NCI-H1092 treated with DMSO at 0.1 percent for 48 hours (cell line): ENCODE data around the gene TPCN2.

ENCODE experiments used
- DNase-seq: peaks from one replicate; lab custom pipeline; 2025; lab: John Stamatoyannopoulos, UW

Gene TPCN2

DNA sequence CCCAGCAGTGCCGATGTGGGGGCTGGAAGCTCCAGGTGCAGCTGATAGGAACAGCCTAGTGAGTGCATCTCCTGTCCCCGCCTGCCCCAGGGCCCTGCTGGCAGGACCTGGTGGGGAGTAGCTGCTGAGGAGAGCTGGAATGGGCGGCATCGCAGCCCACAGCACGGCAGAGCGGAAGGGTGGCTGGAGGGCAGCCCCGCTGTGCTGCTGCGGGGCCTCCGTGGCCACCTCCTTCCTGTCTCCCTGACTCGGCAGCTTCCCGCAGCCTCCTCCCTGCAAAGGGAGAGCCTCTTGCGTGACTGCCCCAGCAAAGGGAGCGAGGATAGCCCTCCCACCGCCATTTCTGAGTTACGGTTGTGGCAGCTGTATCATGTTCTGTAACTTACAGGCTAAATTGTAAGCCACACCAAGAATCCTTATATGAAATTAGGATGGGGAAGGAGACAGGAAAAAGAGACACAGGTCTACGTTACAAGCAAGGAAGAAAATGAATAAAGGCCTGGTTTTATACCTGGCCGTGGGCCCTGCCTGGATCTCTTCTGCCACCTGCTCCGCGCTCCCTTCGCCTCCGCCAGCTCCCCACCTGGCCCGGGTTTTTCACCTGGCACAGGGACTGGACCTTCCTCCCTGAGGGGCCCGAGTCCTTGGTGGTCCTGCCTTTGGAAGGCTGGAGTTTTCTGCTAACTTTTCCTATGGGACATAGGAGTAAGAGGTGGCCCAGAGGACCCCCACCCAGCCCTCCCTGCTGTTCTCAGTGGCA lies 10.0 kb downstream of the TPCN2 start:
- no peak for DNase-seq

DNA sequence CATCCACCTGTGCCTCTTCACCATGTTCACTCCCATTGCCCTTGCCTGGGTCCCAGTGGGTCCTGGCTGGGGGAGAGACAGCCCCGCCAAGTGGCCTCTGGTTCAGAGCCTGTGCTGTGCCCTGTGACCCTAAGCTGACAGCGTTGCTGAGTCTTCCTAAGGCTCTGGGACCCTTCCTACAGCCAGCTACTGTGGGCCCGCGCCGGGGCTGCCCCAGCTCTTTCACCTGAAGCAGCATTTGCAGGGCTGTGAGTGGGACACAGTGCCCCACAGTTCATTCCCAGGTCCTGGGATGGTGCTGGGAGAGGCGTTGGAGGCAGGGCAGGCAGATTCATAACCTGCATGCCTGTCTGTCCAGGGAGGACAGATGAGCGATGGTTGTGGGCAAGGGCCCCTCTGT lies 10.7 kb downstream of the TPCN2 start:
- DNase-seq: no peak

DNA sequence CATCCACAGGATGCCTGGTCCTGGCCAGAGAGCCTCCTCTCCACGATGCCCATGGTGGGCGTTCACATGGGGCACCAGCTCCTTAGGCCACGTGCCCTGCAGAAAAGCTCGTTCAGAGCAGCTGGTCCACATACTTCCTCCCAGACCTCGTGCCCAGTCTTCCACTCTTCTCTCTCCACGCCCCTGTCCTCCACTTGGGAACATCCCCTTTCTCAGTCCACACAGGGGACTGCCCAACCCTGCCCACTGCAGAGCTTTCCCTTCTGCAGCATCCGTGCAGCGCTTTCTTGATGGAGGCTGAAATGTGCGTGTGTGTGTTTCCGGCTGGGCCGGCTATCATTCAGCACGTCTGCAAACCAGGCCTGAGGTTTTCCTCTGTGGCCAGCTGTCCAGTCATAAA lies 11.3 kb downstream of the TPCN2 start:
- no peak for DNase-seq

DNA sequence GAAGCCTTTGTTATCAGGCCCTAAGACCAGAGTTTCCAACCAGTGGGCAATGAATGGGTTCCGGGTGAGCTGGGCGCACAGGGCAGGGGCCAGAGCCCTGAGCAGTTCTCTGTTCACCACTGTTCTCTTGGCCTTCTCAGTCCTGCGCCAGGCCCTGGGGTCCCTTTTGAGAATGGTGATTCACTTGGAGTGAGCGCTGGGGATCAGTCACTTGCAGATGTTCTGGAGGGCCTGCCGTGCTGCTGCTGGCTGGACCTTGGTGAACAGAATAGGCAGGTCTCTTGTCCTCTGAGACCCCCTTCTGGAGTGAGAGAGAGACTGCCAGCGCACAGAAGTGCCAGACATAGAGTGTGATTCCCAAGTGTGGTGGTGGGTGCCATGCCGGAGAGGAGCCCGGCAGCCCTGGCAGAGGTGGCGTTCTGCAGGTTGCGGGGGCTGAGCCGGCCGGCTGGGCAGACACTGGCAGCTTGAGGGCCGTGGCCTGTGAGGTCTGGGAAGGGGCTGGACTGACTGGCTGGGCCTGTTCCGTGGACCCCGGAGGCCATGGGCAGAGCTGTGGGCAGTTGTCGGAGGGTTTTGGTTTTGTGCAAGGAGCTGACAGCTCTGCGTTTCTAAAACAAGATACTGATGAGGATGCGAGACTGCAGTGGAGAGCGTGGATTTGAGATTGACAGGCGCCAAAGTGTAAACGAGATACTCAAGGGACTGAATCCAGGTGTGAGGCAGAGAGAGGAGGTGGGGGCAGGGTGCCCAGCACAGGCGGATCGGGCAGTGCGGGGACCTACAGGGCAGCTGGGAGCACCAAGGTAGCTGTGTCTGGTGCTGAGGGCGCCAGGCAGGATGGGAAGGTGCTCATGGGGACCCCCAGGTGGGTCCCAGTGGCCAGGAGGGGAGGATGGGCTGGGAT lies 12.3 kb downstream of the TPCN2 start:
- DNase-seq: no peak

DNA sequence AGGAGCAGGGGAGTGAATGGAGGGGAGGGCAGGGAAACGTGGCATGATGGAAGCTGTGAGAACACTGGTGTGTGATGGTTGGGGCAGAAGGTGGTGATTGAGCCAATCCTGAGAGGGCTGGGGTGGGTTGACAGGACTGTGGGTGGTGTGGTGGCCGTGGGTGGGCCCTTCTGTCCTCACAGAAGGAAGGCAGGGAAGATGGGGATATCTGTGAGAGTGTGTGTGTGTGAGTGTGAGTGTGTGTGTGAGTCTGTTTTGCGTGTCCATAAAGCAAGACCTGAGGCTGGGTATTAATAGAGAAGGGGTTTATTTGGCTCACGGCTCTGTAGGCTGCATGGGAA lies 13.0 kb downstream of the TPCN2 start:
- no peak for DNase-seq

DNA sequence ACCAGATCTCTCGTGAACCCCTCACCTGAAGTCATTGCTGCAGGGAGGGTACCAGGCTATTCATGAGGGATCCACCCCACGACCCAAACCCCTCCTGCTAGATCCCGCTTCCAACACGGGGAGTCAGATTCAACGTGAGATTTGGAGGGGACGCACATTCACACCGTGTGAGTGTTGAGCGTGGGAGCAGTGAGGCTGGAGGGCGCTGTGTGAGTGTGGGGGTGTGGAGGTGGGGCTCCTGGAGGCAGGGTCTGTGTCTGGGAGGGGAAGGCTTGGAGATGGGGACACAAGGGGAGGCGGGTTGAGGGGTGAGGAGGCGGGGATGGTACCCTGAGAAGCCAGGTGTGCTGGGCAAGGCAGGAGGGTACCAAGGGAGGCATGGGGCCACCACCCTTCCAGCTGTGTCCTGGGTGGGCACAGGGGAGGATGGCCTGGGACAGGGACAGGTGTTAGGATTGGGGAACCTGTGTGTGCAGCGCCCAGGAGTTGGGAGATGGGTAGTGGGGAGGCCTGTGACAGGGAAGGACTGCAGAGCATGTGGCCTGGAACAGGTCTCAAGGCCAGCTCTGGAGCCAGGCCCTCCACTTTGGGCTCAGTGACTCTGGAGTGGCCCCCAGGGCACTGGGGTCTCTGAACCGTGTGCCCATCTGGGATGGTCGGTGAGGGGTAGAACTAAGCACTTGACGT lies 13.6 kb downstream of the TPCN2 start:
- no peak for DNase-seq

DNA sequence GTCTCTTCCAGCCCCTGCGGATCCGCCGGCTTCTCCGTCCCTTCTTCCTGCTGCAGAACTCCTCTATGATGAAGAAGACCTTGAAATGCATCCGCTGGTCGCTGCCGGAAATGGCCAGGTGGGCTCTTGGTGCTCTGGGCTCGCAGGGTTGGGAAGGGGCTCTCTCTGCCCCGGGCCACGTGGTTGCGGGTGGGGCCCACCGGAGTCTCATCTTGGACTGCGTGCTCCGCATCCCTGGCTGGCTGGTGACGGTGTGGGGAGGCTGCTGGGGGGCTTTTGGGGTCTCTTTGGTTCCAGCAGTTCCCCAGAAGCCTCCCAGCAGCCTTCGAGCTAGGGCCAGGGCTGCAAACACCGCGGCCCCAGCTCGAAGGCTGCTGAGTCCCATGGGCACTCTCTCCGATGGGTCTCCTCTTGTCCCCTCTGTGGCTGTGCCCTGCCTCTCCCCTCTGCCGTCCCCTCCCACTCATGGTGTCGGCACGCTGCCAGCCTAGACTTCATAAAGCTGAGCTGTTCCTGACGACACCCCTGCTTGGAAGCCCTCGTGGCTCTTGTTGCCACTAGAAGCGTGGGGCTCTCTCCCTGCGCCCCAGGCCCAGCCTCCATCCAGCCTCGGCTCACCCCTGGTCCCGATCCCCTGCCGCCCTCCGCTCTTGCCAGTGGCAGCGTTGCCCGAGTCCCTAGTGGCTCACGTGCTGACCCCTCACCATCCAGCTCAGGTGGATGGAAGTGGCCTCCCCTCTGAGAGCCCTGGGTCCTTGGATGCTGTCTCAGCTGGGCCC lies 14.3 kb downstream of the TPCN2 start:
- DNase-seq: no peak

DNA sequence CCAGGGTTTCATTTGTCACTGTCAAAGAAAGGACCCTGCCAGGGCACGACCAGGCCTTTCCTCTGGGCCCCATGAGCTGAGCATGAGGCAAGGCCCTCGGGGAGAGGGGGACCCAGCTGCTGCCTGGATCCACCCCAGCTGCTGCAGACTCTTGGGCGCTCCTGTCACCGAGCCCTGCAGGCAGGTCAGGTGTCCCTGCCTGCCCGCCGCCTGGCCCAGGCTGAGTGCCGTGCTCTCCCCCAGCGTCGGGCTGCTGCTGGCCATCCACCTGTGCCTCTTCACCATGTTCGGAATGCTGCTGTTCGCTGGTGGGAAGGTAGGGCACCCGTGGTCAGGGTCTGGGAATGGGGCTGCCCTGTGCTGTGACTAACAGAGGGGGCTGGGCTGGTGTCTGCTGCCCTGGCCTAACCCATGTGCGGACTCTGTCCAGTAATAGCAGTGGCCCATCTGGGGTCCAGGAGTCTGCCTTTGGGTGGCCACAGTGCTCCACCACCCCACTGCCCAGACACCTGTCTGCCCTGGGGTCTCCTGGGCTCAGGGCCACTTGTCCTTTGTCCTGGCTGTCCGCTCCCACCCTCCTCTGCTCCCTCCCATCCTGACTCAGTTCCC lies 15.0 kb downstream of the TPCN2 start:
- no peak for DNase-seq

DNA sequence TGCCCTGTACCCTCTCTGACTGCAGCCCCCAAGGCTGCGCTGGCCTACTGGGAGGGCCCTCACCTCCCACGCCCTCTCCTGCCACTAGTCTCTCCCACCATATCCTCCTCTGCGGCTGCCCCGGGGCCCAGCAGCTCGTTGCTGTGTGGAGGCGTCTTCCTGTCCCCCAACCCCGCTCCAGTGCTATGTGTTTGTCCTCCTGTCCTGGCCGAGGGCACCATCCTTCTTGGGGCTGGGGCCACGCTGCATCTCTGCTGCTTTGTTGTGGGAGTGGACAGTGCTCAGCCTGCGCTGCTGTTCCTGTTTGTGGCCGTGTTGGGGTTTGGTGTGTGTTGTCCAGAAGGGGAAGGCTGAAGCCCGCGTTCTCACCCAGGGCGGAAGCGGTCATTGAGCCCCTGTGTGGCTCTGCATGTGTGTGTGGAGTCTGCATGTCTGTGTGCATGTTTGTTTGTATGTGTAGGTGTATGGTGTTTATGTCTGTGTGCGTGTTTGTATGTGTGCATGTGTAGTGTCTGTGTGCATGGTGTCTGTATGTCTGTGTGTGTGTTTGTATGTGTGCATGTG lies 15.7 kb downstream of the TPCN2 start:
- no peak for DNase-seq

DNA sequence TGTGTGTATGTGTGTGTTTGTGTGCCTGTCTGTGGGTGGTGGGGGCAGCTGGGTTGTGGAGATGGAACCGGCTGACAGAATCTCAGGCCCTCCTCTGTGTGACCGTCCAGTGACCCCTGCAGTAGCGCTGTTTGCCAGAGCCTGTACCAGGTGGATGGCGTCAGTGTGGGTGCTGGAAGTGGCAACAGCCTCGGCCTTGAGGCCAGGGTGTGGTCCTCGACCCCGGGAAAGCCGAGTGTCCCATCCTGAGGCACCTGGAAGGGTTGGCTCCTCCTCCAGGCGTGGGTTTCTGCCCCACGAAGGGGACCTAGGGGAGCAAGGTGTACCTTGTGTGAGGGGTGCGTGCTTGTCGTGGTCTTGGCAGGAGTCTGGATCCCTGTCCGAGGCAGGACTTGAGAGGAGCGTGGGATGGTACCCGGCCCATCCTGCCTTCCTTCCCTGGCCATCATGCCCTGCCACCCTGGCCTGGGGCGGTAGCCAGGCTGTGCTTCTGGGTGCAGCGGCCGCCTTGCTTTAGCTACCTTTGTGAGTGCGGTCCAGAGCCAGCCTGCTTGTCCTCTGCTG lies 16.5 kb downstream of the TPCN2 start:
- no peak for DNase-seq

DNA sequence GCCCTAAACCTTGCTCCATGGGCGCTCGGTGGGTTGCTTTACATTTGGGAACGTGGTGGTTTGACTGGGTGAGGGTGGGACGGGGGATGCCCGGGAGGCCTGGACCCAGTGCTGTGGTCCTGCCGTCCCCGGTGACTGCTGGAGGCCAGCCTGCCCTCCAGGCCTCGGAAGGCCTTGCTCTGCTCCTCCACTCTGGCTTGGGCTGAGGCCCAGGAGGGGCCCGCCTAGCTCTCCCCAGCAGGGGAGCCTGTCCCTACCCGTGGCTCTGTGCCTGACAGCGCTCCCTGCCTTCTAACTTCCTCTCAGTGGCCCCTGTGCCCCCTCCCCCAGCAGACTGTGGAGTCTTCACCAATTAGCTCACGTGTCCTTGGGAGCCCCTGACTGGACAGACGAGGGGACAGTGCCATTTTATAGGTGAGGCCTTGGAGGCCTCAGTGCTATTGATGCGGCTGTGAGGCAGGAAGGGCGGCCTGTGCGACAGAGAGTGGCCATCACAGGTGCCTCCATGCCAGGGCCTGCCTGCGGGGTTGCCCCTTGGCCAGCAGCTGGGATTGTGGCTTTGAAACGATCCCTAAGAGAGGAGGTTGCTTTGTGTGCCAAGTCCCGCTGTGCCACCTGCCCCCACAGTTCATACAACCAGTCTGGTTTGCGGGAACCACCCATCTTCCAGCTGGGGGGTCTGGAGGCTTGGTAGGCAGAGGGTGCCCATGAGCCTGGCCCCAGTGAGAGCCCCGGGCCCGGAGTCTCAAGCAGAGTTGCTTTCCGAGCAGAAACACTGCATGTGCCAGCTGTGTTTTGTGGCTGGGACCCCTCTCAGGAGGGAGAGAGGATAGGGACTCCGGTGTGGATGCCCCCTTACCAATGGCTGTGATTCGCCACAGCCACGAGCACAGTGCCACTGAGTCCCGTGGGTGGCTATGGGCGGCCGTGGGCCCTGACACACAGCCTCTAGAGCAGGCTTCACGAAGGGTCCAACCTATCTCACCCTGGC lies 17.7 kb downstream of the TPCN2 start:
- DNase-seq: no peak

DNA sequence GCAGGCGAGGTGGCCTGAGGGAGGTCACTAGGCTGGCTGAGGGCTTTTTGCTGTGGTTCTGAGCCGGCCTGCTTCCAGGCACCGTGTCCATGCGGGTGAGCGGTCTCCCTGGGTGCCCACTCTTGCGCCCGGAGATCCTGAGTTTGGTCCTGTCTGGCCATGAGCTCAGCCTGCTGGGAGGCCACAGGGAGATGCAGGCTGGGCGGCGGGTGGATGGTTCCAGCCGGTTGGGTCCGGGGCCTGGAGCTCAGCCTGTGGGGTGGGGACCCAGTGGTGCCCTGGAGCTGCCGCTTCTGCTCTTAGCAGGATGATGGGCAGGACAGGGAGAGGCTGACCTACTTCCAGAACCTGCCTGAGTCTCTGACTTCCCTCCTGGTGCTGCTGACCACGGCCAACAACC lies 18.5 kb downstream of the TPCN2 start:
- no peak for DNase-seq

DNA sequence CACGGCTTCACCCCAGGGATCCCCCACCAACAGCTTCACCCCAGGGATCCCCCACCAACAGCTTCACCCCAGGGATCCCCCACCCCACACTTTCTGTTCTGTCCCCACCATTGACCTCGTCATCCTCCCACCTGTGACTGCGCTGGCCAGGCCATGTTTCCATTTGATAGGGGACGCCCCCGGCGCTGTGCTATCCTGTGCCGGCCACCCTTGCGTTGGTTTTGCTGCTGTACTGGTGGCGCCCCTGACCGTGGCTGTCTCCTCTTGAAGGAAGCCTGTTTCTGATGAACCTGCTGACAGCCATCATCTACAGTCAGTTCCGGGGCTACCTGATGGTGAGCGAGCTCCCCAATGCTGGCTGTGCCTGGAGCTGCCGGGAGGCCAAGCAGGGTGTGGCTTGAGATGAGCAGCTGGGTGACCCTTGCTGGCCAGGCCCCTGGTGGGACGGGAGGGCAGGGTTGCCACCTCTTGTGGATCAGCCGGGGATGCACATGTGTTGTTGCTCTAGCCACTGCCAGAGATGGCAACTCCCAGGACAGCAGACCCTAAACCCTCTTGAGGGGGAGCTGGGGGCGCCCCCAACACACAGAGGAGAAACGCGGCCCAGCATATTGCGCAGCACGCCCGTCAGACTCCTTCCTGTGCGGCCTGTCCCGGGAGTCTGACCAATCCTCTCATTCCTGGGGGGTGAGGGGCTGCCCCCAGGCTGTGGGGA lies 22.5 kb downstream of the TPCN2 start:
- DNase-seq: no peak

DNA sequence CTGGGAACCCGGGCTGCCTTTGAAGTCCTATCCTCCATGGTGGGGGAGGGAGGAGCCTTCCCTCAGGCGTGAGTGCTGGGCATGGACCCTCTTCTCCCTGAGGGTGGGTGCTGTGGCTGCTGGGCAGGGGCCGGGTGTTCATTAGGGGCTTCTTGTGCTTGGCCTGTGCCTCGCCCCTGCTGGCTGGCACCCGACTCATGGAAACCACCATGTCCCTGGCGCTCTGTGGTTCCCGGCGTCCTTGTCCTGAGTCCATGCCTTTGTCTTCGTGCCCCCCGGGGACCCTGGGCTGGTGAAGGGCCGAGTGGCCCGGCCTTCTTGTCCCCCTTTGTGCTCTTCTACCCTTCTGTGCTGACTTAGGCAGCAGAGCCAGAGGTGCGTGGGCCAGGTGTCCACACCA lies 23.2 kb downstream of the TPCN2 start:
- no peak for DNase-seq

DNA sequence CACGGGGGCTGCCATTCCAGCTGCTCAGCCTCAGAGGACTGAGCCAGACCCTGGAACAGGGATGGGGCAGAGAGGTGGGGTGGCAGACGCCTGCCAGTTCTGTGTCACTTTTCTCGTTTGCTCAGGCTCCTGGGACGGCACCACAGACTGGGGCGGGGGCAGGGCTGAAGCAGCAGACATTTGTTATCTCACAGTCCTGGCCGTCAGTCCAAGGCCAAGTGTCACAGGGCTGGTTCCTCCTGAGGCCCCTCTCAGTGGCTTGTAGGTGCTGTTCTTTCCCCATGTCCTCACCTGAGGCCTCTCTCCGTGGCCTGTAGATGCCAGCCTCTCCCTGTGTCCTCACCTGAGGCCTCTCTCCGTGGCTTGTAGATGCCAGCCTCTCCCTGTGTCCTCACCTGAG lies 24.7 kb downstream of the TPCN2 start:
- no peak for DNase-seq

DNA sequence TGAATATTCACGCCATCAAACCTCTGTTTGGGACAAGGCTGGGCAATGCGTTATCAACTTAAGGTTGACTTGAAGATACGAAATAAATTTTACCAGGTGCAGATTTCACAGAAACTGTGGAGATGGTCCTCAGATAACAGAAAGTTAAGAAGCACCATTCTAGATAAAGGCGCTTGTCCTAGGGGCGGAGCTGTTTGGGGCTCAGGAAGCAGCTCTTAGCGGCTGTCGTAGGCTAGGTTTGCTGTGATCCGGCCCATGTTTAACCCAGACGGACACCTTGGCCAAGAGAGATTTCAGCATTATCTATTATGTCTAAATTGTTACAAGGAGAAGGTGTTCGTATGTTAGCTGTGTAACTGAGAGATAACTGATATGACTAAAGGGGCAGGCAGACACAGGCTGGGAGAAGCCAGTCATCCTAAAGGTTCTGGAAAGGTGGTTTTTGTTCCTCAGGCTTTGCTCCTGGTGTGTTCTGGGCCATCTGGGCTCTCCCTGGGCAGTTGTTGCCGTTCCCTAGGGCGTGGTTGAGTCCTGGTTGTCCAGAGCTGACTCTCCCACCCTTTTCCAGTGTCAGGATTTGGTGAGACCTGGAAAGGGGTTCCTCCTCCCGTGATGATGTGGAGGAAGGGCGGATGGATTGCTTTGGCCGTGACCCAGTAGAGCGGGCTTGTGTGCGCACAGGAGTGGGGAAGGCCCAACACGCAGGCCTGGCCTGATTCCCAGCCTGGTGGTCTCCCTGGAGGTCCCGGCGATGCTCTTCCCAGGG lies 25.8 kb downstream of the TPCN2 start:
- no peak for DNase-seq

DNA sequence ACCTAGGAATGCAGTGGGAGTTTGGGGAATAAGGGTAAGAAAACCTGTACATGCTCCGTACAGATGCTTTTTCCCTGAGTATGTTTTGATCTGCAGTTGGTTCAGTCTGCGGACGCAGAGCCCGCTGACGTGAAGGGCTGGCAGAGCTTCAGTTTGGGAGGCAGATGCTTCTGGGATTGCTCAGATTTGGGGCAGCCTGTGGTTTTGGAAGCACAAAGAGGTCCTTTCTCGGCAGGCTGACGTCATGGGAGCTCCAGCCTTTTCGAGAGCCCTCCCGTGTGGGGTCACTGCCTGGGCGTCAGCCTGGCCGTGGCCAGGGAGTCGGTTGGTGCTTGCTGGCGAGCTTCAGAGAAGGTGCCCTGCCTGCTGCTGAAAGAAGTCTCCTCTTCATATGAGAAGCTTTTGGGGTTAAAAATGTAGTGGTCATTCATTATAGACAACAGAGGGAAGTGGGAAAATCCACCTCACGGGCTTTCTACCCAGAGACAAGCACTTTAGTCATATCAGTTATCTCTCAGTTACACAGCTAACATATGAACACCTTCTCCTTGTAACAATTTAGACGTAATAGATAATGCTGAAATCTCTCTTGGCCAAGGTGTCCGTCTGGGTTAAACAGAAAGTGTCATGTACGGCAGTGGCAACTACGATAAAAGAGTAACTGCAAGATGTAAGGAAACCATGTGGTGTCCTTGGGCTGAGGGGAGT lies 26.8 kb downstream of the TPCN2 start:
- DNase-seq: no peak
